ENCODE data around the gene DACH2.

The DACH2 gene

DNA sequence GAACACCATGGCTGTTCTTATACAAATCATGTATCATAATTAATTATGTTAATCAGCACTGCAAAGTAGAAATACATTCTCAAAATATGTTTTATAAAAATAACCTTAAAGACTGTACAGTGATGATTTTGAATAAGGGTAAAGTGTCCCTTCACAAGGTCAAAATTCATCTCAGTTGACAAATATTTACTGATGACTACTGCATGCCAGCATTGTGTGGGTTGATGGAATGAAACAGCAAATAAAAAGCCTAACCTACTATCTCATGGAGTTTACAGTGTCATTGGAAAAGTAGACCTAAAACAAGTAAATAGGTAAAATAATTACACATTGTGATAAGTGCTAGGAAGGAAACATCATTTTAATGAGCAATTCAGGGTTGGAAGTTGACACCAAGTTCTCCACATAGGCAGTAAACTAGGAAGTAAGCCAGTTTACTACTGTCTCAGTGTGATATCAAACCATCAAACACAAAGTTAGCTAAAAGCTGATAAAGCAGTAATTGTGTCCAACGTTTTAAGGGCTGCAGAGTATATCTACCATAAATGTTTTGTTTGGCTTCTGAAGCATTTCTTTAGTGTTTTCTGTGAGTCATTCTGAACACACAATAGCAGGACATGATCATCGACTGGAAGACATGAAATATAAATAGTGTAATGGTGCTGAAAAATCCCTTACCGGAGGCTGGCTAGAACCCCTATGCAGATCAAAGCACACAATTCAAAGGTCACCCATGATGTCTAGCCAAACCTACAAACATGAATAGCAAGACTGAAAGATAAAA is 221.8 kb downstream of the DACH2 start:
- DNase-seq (ENCODE audit: low read depth): no peak
- no peak for TF ChIP-seq CTCF (conservative IDR thresholded peaks at IDR 0.05; ENCODE audit: low read depth, low read length)

GRCh38 chrX:86370927-86371326 is 222.7 kb downstream of the DACH2 start:
- no peak overlapping the region for H3K4me3 ChIP-seq (ENCODE audit: low read length)
- no peak for TF ChIP-seq CTCF (conservative IDR thresholded peaks at IDR 0.05; ENCODE audit: low read depth, low read length)
- DNase-seq (ENCODE audit: low read depth): no peak

More for the DNA sequence above, 221.8 kb downstream of the DACH2 start:
- H3K4me3 ChIP-seq (ENCODE audit: low read length): no peak overlapping the region

GRCh38 chrX:86379209-86379608 is 231.0 kb downstream of the DACH2 start:
- H3K4me3 ChIP-seq (ENCODE audit: low read length): no peak overlapping the region
- no peak for TF ChIP-seq CTCF (conservative IDR thresholded peaks at IDR 0.05; ENCODE audit: low read depth, low read length)
- DNase-seq (ENCODE audit: low read depth): no peak

- DNase-seq (ENCODE audit: low read depth): no peak
- H3K4me3 ChIP-seq (ENCODE audit: low read length): no peak overlapping the region
- TF ChIP-seq CTCF (conservative IDR thresholded peaks at IDR 0.05; ENCODE audit: low read depth, low read length): no peak
Observed at GRCh38 chrX:86383681-86384540, 235.7 kb downstream of the DACH2 start.

DNA sequence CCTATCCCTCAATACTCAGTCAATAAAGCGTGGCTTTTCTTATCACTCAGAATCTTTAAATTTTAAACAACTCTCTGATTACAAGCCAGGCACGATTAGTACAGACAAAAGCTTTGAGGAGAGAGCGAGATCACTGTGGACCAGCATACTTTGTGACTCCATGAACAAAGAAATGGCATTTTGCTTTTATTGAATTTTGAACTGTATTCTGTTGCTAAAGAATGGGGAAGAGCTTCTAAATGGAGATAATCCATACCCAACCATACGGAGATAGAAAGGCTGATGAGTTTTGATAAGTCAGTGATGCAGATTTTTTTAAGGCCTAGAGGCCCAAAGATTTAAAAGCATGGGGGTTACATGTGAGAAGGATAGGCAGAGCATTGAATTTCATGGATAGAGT is 259.1 kb downstream of the DACH2 start:
- no peak overlapping the region for H3K4me3 ChIP-seq (ENCODE audit: low read length)
- no peak for TF ChIP-seq CTCF (conservative IDR thresholded peaks at IDR 0.05; ENCODE audit: low read depth, low read length)
- no peak for DNase-seq (ENCODE audit: low read depth)

DNA sequence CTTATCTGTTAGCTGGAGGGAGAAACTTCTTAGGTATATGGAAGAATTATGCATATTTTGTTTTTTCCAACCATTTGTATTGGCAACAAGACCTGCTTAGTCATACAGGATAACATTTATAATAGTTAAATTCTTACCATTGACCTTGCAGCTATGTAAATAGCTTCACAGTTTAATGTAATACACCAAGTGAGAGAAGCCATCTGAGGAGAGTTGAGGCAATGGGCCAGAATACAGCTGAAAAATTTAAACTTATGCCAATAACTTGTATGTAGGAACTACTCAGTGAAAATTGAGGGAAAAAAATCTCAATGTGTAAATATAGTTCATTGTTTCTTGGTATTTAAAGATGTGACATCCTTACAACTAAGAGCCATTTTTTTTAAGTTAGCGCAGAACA is 273.5 kb downstream of the DACH2 start:
- TF ChIP-seq CTCF (conservative IDR thresholded peaks at IDR 0.05; ENCODE audit: low read depth, low read length): no peak
- H3K4me3 ChIP-seq (ENCODE audit: low read length): no peak overlapping the region
- no peak for DNase-seq (ENCODE audit: low read depth)

Measured in retinal pigment epithelial cell (primary cell).